Activated CD4-positive, alpha-beta T cell treated with anti-CD3 and anti-CD28 coated beads, Interleukin-2, amount 10 ng/mL, durations not matched to agents 7 days and 5 days (primary cell): ENCODE data around the gene BMPR1B. TPM values are rescaled to one million over a fixed set of nuclear protein-coding genes. Genes with fewer than 3 reads are reported as not detected.
A peak's percentile ranks its signal among the peaks of the same experiment; 100 is the strongest.
"Not testable (repeated sequence)": the region's sequence is repeated elsewhere in the genome, so short reads cannot be mapped to it uniquely, and the experiment has no call there.

ENCODE experiments used
- CTCF ChIA-PET: fragments of 350-600 bp; sonication (Branson Sonifier 250); formaldehyde crosslinking; loops from one replicate; lab custom pipeline; 2021; ENCODE audit warnings: antibody characterized with exemption; lab: Charles Lee
- POLR2A ChIA-PET: fragments of 350-600 bp; sonication (Branson Sonifier 250); formaldehyde crosslinking; loops from one replicate; lab custom pipeline; 2021; ENCODE audit warnings: antibody characterized with exemption; lab: Charles Lee
- DNase-seq: peaks from one replicate; pipeline ENCODE4 v3.0.0-alpha.2; 2020
- H3K27ac Mint-ChIP-seq: one replicate; pipeline ENCODE4 v1.8.0; 2021; ENCODE audit warnings: mild to moderate bottlenecking, moderate library complexity, mixed read lengths
- H3K27me3 Mint-ChIP-seq: one replicate; pipeline ENCODE4 v1.8.0; 2021; ENCODE audit warnings: mixed read lengths
- H3K36me3 Mint-ChIP-seq: one replicate; pipeline ENCODE4 v1.8.0; 2021; ENCODE audit warnings: low read depth, mixed read lengths
- H3K4me1 Mint-ChIP-seq: one replicate; pipeline ENCODE4 v1.8.0; 2021; ENCODE audit warnings: mixed read lengths
- H3K4me3 Mint-ChIP-seq: one replicate; pipeline ENCODE4 v1.8.0; 2021; ENCODE audit warnings: mild to moderate bottlenecking, moderate library complexity, mixed read lengths
- H3K9me3 Mint-ChIP-seq: one replicate; pipeline ENCODE4 v1.8.0; 2021; ENCODE audit warnings: mixed read lengths
- total RNA-seq, 2 experiments: library from RNA; stranded (reverse); gene quantifications; one replicate each; pipeline ENCODE4 v1.2.3, GENCODE V29; 2021

BMPR1B gene
- total RNA-seq, 2 experiments from 2014 or later, result not detected

DNA sequence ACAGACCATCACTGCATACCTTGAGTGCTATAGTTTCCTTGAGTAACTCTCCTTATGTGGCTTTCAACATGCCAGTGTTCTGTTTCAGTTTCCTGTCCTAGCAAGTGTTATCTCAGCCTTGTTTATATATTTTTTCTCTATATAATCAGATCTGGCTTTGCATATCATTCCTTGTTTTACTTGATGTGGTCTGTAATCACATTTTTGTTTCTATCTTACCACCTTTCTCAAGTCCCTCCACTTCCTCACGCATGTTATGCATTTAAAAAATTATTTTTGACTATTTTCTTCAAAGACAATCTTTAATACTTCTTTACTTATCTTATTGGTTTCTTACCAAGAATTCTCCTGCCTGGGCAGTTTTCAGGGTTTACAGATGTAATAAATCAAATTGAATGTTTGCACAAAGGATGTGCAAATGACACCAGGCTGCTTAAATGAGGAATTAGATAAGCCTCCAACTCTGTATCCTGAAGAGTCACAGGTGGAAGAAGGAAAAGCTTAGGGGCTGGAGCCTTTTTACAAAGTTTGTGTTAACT, 351.2 kb downstream of the BMPR1B start:
- CTCF ChIA-PET, result no interaction called here
- H3K27me3 Mint-ChIP-seq, result peaks cover 4% of the 10 kb centered on the region
- POLR2A ChIA-PET, result no interaction called here

DNA sequence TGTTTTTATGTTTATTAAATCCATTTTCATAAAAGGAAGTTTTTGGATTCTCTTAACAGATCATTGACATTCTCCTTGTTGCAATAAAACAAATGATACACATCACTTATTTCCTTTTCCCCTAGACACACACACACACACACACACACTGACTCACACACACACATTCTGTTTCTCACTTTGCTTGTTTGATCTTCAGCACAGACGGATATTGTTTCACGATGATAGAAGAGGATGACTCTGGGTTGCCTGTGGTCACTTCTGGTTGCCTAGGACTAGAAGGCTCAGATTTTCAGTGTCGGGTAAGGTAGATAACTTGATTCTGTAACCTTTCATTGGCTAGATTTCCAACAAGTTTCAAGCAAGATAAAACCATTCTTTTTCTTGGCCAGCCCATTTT, 356.8 kb downstream of the BMPR1B start:
- peaks cover 2% of the 10 kb centered on the region for H3K4me1 Mint-ChIP-seq
- H3K27me3 Mint-ChIP-seq, result peaks cover 7% of the 10 kb centered on the region
- no peaks in the 10 kb centered on the region for H3K36me3 Mint-ChIP-seq
- H3K9me3 Mint-ChIP-seq, result no peaks in the 10 kb centered on the region
- no peak for DNase-seq
- ChIA-PET CTCF (no interaction called here), POLR2A (no interaction called here)
- no peak overlapping the region for H3K27ac Mint-ChIP-seq
- H3K4me3 Mint-ChIP-seq, result no peak overlapping the region

More for the DNA sequence above, 351.2 kb downstream of the BMPR1B start:
- H3K36me3 Mint-ChIP-seq, result no peaks in the 10 kb centered on the region
- no peaks in the 10 kb centered on the region for H3K4me1 Mint-ChIP-seq
- no peak overlapping the region for H3K27ac Mint-ChIP-seq
- no peak for DNase-seq
- H3K9me3 Mint-ChIP-seq, result no peaks in the 10 kb centered on the region
- H3K4me3 Mint-ChIP-seq, result no peak overlapping the region

DNA sequence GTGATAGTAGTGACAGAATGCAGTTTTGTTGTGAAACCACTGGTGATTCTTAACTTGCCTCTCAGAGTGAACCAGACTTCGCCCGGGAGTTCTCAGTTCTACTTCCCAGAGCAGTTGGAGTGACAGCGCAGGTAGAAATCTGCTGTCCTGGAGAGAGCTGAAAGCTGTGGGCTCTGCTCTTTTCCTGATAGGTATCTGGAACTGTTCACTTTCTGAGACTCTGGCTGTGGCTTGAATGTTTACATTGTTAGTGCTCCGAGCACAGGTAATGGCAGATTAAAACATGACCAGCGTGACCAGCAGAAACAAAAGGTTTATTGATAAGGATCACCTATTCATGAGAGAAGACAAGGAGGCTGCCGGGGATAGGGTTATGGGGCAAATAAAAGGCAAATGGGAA, 360.7 kb downstream of the BMPR1B start:
- H3K27me3 Mint-ChIP-seq, result peaks cover 3% of the 10 kb centered on the region
- H3K27ac Mint-ChIP-seq, result no peak overlapping the region

DNA sequence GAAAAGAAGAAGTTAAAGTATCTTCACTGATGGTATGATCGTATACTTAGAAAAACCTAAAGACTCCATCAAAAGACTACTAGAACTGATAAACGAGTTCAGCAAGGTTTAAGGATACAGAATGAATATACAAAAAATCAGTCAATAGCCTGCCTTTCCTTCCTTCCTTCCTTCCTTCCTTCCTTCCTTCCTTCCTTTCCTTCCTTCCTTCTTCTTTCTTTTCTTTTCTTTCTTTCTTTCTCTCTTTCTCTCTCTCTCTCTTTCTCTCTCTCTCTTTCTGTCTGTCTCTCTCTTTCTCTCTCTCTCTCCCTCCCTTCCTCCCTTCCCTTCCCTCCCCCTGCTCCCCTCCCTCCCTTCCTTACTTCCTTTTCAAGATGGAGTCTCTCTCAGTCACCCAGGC, 362.7 kb downstream of the BMPR1B start:
- ChIA-PET CTCF (no interaction called here), POLR2A (no interaction called here)
- H3K27me3 Mint-ChIP-seq, result peaks cover 4% of the 10 kb centered on the region
- H3K36me3 Mint-ChIP-seq, result no peaks in the 10 kb centered on the region
- no peak for DNase-seq
- no peak overlapping the region for H3K27ac Mint-ChIP-seq
- no peak overlapping the region for H3K4me3 Mint-ChIP-seq
- H3K9me3 Mint-ChIP-seq, result no peaks in the 10 kb centered on the region
- no peaks in the 10 kb centered on the region for H3K4me1 Mint-ChIP-seq

More for the DNA sequence above, 360.7 kb downstream of the BMPR1B start:
- H3K36me3 Mint-ChIP-seq, result no peaks in the 10 kb centered on the region
- no peak for DNase-seq
- H3K4me1 Mint-ChIP-seq, result peaks cover 2% of the 10 kb centered on the region
- ChIA-PET POLR2A (no interaction called here), CTCF (no interaction called here)
- no peak overlapping the region for H3K4me3 Mint-ChIP-seq
- H3K9me3 Mint-ChIP-seq, result no peaks in the 10 kb centered on the region

DNA sequence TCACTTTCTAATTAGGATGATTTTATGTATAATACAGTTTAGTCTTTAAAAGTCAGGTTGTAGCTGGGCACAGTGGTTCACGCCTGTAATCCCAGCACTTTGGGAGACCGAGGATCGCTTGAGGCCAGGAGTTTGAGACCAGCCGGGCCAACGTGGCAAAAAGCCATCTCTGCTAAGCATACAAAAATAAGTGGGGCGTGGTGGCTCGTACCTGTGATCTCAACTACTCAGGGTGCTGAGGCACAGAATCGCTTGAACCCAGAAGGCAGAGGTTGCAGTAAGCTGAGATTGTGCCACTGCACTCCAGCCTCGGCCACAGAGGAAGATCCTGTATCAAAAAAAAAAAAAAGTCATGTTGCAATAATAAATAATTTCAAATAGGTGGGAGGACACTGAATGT, 364.2 kb downstream of the BMPR1B start:
- H3K9me3 Mint-ChIP-seq, result no peaks in the 10 kb centered on the region
- no peaks in the 10 kb centered on the region for H3K4me1 Mint-ChIP-seq

DNA sequence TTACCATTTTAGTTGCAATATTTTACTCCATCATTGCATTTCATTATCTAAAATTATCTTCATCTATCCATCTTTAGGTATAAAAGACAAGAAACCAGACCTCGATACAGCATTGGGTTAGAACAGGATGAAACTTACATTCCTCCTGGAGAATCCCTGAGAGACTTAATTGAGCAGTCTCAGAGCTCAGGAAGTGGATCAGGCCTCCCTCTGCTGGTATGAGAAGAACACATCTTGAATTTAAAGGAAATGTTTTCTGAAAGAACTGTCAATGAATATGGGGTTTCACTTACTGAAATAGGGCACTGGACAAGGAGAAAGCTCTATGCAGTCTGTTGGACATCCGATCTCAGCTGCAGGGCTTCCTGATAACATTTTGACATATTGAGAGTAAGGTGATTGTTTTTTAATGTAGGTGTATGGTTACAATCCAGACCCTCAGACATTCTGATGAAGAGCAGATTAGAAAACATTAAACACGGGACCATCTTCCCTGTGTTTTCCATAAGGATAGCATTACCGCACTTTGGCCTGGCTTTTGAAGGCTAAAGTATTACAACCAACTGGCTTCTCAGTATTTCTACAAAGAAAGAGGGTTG, 367.2 kb downstream of the BMPR1B start:
- Mint-ChIP-seq H3K4me1 (peaks cover 4% of the 10 kb centered on the region), H3K27ac (no peak overlapping the region), H3K4me3 (no peak overlapping the region), H3K36me3 (no peaks in the 10 kb centered on the region), H3K27me3 (peaks cover 3% of the 10 kb centered on the region), H3K9me3 (no peaks in the 10 kb centered on the region)
- CTCF ChIA-PET, result no interaction called here
- POLR2A ChIA-PET, result no interaction called here
- DNase-seq, result peak; percentile 17

More for the DNA sequence above, 364.2 kb downstream of the BMPR1B start:
- POLR2A ChIA-PET, result no interaction called here
- Mint-ChIP-seq H3K27me3 (peaks cover 4% of the 10 kb centered on the region), H3K27ac (no peak overlapping the region), H3K4me3 (no peak overlapping the region), H3K36me3 (no peaks in the 10 kb centered on the region)
- CTCF ChIA-PET, result no interaction called here
- DNase-seq, result no peak

DNA sequence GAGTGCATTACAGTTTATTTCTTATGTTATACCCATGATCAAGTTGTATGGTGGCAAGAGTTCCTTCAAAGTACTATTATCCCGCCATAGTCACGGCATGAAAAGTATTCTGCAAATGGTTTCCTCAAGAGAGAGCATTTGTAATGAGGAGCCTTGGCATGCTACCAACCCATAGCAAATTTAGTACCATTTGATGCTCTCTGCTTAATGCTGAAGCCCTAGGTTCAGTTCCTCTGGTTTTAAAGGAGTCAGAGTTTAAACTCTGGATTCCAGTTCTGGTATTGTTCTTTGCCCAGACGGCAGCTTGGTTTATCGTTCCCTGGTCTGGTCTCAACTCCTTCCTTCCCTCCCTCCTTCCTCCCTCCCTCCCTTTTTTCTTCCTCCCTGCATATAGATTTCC, 371.3 kb downstream of the BMPR1B start:
- ChIA-PET POLR2A (no interaction called here), CTCF (no interaction called here)
- no peak overlapping the region for H3K27ac Mint-ChIP-seq
- peaks cover 7% of the 10 kb centered on the region for H3K27me3 Mint-ChIP-seq
- H3K9me3 Mint-ChIP-seq, result peaks cover 1% of the 10 kb centered on the region
- H3K4me1 Mint-ChIP-seq, result peaks cover 5% of the 10 kb centered on the region
- H3K36me3 Mint-ChIP-seq, result no peaks in the 10 kb centered on the region
- no peak overlapping the region for H3K4me3 Mint-ChIP-seq
- DNase-seq, result no peak

DNA sequence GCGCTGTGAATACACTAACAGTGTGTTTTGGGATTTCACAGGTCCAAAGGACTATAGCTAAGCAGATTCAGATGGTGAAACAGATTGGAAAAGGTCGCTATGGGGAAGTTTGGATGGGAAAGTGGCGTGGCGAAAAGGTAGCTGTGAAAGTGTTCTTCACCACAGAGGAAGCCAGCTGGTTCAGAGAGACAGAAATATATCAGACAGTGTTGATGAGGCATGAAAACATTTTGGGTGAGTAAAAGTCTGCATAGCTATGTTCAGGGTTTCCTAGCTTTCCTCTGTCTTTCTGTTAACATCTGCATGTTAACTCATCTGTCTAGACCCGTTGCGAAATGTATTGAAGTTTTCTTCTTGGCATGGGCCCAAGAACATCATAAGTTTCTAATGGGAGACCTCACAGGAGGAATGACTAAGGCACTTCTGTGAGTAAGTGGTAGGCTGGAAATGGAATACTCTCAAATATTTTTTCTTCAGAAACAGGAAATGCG, 372.1 kb downstream of the BMPR1B start:
- H3K9me3 Mint-ChIP-seq, result peaks cover 4% of the 10 kb centered on the region
- H3K4me3 Mint-ChIP-seq, result no peak overlapping the region
- H3K27ac Mint-ChIP-seq, result no peak overlapping the region
- no peak for DNase-seq
- no peaks in the 10 kb centered on the region for H3K36me3 Mint-ChIP-seq
- ChIA-PET POLR2A (no interaction called here), CTCF (no interaction called here)
- peaks cover 5% of the 10 kb centered on the region for H3K4me1 Mint-ChIP-seq
- H3K27me3 Mint-ChIP-seq, result peaks cover 7% of the 10 kb centered on the region

DNA sequence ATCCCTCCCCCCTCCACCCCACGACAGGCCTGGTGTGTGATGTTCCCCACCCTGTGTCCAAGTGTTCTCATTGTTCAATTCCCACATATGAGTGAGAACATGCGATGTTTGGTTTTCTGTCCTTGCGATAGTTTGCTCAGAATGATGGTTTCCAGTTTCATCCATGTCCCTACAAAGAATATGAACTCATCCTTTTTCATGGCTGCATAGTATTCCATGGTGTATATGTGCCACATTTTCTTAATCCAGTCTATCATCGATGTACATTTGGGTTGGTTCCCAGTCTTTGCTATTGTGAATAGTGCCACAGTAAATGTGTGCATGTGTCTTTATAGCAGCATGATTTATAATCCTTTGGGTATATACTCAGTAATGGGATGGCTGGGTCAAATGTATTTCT, 376.3 kb downstream of the BMPR1B start:
- H3K27ac Mint-ChIP-seq, POLR2A ChIA-PET, CTCF ChIA-PET, H3K4me3 Mint-ChIP-seq, H3K36me3 Mint-ChIP-seq, DNase-seq, H3K9me3 Mint-ChIP-seq, H3K4me1 Mint-ChIP-seq: not testable (repeated sequence)
- H3K27me3 Mint-ChIP-seq, result peaks cover 11% of the 10 kb centered on the region

DNA sequence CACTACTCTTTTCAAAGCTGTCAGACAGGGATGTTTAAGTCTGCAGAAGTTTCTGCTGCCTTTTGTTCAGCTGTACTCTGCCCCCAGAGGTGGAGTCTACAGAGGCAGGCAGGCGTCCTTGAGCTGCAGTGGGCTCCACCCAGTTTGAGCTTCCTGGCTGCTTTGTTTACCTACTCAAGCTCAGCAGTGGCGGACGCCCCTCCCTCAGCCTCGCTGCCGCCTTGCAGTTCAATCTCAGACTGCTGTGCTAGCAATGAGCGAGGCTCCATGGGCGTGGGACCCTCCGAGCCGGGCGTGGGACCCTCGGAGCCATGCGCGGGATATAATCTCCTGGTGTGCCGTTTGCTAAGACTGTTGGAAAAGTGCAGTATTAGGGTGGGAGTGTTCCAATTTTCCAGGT, 381.7 kb downstream of the BMPR1B start:
- DNase-seq, H3K27ac Mint-ChIP-seq, H3K4me1 Mint-ChIP-seq, H3K4me3 Mint-ChIP-seq, H3K36me3 Mint-ChIP-seq, H3K9me3 Mint-ChIP-seq, POLR2A ChIA-PET: not testable (repeated sequence)
- CTCF ChIA-PET, result interaction anchor here (0.6 kb wide), 1 partner anchor 201 kb away, joined by 3 read pairs; no protein-coding TSS in a partner anchor
- peaks cover 12% of the 10 kb centered on the region for H3K27me3 Mint-ChIP-seq

DNA sequence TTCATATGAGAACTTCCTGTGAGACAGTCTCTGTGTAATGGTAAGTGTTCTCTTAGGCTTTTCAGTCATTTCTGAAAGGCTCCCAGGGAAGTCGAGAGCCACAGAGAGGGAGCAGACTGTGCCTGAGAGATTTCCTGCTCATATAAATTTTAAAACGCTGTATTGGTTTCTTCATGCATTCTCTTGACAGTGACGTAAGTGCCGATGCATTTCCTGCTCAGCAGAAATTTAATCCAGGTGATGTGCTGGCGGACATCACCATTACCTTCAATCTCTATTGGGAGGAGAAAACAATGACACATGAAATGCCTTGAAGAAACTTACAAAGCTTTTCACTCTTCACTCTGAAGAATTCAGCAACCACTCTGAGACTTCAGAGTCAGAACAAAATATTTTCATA, 383.6 kb downstream of the BMPR1B start:
- Mint-ChIP-seq H3K27ac (no peak overlapping the region), H3K4me1 (no peaks in the 10 kb centered on the region), H3K36me3 (no peaks in the 10 kb centered on the region), H3K4me3 (no peak overlapping the region), H3K27me3 (peaks cover 16% of the 10 kb centered on the region), H3K9me3 (peaks cover 4% of the 10 kb centered on the region)
- no peak for DNase-seq
- ChIA-PET POLR2A (no interaction called here), CTCF (no interaction called here)

DNA sequence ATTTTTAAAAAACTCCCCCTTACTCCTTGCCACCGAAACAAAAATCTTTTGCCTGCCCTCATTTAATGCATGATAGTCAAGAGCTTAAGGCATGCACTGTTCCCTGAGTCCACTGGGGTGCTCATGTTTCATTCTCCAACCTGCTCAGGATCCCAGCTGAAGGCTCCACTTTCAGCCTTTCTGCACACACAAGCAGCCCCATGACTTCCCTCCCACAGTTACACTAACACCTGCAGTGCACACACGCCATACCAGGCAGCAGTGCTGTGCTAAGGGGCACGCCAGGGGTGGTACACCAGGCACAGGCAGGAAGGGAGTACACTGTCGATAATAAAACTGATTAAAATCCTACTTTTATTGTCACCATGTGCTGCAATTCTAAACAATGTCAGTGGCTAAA, 385.2 kb downstream of the BMPR1B start:
- no peak for DNase-seq
- no peaks in the 10 kb centered on the region for H3K36me3 Mint-ChIP-seq
- peaks cover 4% of the 10 kb centered on the region for H3K9me3 Mint-ChIP-seq
- H3K27ac Mint-ChIP-seq, result no peak overlapping the region
- H3K4me3 Mint-ChIP-seq, result no peak overlapping the region
- H3K4me1 Mint-ChIP-seq, result no peaks in the 10 kb centered on the region
- ChIA-PET CTCF (no interaction called here), POLR2A (no interaction called here)
- H3K27me3 Mint-ChIP-seq, result peaks cover 14% of the 10 kb centered on the region

DNA sequence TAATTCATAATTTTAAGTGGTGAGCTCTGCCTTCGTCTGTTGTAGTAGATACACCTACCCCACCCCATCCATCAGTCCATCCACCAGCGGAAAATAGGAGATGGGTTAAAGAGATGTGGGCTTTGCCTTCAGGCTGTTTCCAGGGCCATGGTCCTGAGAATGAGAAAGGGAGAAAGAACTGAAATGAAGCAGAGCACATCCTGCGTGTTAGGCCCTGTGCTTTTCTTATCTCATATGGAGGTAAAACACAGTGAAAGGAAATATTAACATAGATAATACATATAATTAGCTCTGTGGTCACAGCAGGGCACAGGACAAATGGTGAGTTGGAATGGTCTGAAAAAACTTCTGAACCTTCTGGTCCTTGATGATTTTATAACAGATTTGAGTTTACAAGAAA, 393.5 kb downstream of the BMPR1B start:
- ChIA-PET CTCF (no interaction called here), POLR2A (no interaction called here)
- H3K4me1 Mint-ChIP-seq, result peaks cover 19% of the 10 kb centered on the region
- H3K36me3 Mint-ChIP-seq, result peaks cover 3% of the 10 kb centered on the region
- no peaks in the 10 kb centered on the region for H3K9me3 Mint-ChIP-seq
- H3K27ac Mint-ChIP-seq, result no peak overlapping the region
- no peak overlapping the region for H3K4me3 Mint-ChIP-seq
- H3K27me3 Mint-ChIP-seq, result peaks cover 5% of the 10 kb centered on the region
- no peak for DNase-seq

DNA sequence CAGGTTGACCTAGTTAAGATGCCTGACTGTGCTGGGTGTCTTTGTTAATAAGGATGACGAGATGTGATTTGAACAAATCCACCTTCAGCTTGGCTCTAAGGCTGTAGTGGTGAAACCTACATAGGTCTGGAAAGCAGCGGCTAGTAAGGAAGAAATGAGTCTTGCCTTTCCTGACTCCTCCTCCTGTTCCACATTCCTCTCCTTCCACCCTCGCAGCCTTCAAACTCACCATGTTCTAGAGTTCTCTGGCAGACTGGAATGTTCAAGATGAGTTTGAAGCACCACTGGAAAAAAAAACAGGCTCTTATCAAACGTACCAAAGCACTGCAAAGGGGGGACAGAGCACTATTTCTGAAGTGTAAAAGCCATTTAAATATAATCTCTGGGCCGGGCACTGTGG, 395.4 kb downstream of the BMPR1B start:
- H3K27ac Mint-ChIP-seq, result no peak overlapping the region
- no peak overlapping the region for H3K4me3 Mint-ChIP-seq
- peaks cover 3% of the 10 kb centered on the region for H3K36me3 Mint-ChIP-seq
- H3K9me3 Mint-ChIP-seq, result no peaks in the 10 kb centered on the region
- peaks cover 25% of the 10 kb centered on the region for H3K4me1 Mint-ChIP-seq
- no peaks in the 10 kb centered on the region for H3K27me3 Mint-ChIP-seq
- ChIA-PET POLR2A (no interaction called here), CTCF (no interaction called here)
- DNase-seq, result no peak
